Measurements from ENCODE around the gene SETD2.
"Not testable (repeated sequence)": the region's sequence is repeated elsewhere in the genome, so short reads cannot be mapped to it uniquely, and the experiment has no call there.

SETD2 gene, protein sequence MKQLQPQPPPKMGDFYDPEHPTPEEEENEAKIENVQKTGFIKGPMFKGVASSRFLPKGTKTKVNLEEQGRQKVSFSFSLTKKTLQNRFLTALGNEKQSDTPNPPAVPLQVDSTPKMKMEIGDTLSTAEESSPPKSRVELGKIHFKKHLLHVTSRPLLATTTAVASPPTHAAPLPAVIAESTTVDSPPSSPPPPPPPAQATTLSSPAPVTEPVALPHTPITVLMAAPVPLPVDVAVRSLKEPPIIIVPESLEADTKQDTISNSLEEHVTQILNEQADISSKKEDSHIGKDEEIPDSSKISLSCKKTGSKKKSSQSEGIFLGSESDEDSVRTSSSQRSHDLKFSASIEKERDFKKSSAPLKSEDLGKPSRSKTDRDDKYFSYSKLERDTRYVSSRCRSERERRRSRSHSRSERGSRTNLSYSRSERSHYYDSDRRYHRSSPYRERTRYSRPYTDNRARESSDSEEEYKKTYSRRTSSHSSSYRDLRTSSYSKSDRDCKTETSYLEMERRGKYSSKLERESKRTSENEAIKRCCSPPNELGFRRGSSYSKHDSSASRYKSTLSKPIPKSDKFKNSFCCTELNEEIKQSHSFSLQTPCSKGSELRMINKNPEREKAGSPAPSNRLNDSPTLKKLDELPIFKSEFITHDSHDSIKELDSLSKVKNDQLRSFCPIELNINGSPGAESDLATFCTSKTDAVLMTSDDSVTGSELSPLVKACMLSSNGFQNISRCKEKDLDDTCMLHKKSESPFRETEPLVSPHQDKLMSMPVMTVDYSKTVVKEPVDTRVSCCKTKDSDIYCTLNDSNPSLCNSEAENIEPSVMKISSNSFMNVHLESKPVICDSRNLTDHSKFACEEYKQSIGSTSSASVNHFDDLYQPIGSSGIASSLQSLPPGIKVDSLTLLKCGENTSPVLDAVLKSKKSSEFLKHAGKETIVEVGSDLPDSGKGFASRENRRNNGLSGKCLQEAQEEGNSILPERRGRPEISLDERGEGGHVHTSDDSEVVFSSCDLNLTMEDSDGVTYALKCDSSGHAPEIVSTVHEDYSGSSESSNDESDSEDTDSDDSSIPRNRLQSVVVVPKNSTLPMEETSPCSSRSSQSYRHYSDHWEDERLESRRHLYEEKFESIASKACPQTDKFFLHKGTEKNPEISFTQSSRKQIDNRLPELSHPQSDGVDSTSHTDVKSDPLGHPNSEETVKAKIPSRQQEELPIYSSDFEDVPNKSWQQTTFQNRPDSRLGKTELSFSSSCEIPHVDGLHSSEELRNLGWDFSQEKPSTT (N-terminal part only)

GRCh38 chr3:47164007-47164881, at the start of gene SETD2:
Gene SETD2, minus strand, starts transcription at chr3:47164113. Its CDS starts 189 bp downstream, at chr3:47163924.
- intact Hi-C loops (cut with DNase I): loop anchor here (2.0 to 10.0 kb wide), 4 partner anchors 118 to 218 kb away; partner anchors contain the start of genes CCDC12, KIF9, KLHL18 and PTPN23

DNA sequence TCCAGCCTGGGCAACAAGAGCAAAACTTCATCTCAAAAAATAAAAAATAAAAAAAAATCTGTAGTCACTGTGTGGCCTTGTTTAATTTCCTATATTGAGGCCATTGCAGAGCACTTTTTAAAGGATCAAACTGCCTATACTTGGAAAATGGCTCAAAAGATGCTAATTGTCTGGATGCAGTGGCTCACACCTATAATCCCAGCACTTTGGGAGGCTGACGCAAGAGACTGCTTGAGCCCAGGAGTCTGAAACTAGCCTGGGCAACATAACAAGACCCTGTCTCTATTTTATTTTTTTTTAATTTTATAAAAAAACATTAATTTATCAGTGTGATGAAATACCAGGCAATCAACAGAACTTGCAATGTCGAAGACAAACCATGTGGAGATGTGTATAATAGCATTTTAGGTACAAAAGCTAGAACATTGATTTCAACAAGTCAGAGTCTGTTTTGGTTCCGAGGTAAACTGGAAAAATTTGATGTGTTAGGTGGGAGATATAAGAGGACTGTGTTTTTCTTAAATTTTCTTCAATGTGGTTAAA, 47.0 kb upstream of the SETD2 start:
- DNase-seq: no peak
- intact Hi-C loops (cut with DNase I): no loop called here

More at GRCh38 chr3:47164007-47164881, at the start of gene SETD2:
- peak; percentile 80 to 98 (median 94) for DNase-seq

GRCh38 chr3:47206022-47206421, 42.1 kb upstream of the SETD2 start:
- intact Hi-C loops (cut with DNase I); DNase-seq: not testable (repeated sequence)

GRCh38 chr3:47204875-47205274, 41.0 kb upstream of the SETD2 start:
- intact Hi-C loops (cut with DNase I): no loop called here

GRCh38 chr3:47202542-47202941, 38.6 kb upstream of the SETD2 start:
- intact Hi-C loops (cut with DNase I): no loop called here
- no peak for DNase-seq

More at GRCh38 chr3:47204875-47205274, 41.0 kb upstream of the SETD2 start:
- DNase-seq: no peak

GRCh38 chr3:47197287-47197686, 33.4 kb upstream of the SETD2 start:
- intact Hi-C loops (cut with DNase I): no loop called here

DNA sequence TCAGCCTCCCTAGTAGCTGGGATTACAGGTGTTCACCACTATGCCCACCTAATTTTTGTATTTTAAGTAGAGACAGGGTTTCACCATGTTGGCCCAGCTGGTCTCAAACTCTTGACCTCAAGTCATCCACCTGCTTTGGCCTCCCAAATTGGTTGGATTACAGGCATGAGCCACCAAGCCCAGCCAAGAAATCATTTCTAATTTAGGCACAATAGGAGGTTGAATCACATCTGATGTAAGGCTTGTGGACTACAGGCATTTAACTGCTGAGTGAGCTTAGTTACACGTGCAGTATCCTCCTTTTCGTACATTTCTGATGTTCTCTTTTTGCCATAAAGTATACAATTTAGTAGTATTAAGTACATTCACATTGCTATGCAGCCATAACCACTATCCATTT, 31.1 kb upstream of the SETD2 start:
- no peak for DNase-seq
- intact Hi-C loops (cut with DNase I): no loop called here

More at GRCh38 chr3:47197287-47197686, 33.4 kb upstream of the SETD2 start:
- DNase-seq: no peak

- intact Hi-C loops (cut with DNase I): no loop called here
- no peak for DNase-seq
Observed at GRCh38 chr3:47193871-47194859, 30.3 kb upstream of the SETD2 start.

- DNase-seq: no peak
- intact Hi-C loops (cut with DNase I): no loop called here
Observed at GRCh38 chr3:47186285-47186684, 22.4 kb upstream of the SETD2 start.

DNA sequence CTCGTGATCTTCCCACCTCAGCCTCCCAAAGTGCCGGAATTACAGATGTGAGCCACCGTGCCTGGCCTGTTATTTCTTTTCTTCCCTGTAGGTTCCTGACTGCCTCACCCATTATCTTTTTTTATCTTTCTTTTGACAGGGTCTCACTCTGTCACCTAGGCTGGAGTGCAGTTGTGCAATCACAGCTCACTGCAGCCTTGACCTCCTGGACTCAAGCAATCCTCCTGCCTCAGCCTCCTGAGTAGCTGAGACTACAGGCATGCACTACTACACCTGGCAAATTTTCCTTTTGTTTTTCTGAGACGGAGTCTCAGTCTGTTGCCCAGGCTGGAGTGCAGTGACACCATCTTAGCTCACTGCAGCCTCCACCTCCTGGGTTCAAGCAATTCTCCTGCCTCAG, 17.8 kb upstream of the SETD2 start:
- DNase-seq; intact Hi-C loops (cut with DNase I): not testable (repeated sequence)

GRCh38 chr3:47180011-47180410, 16.1 kb upstream of the SETD2 start:
- DNase-seq; intact Hi-C loops (cut with DNase I): not testable (repeated sequence)

- DNase-seq: no peak
- intact Hi-C loops (cut with DNase I): no loop called here
Observed at GRCh38 chr3:47176582-47176981, 12.7 kb upstream of the SETD2 start.

DNA sequence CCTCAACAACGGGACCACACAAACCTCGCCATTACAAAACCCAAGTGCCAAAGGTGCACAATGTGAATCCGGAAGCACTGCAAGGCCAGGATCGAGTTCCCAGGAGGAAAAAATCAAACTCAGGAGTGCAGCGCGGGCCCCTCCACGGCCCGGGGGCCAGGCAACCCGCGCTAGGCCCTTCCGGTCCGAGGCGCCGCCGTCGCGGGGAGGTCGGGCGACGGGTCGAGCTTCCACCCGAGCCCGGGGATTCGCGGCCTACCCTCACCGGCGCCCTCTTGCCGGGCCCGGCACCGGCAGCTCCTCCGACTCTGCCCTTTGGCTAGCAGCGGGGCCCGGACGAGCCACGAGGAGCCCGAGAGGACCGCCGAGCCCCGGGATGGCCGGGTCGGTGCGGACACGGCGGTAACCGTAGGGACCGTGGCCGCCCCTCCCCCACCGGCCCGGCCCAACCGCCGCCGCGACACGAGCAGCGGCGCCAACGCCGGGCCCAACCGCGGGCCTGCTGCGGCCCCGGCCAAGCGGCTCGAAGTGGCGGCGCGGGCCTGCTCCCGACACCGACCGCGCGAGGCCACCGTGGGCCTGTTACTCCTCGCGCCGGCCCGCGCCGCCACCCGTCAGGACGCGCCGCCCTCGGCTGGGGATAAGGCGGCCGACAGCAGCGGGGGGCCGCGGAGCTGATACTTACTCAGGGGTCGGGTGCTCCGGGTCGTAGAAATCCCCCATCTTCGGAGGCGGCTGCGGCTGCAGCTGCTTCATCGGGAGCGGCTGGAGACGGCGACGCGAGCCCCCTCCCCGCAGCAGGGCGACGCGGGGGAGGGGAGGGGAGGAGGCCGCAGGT, 525 bp downstream of the SETD2 start:
- intact Hi-C loops (cut with DNase I): loop anchor here (2.0 to 10.0 kb wide), 4 partner anchors 119 to 219 kb away; partner anchors contain the start of genes CCDC12, KIF9, KLHL18 and PTPN23
- peak in 41 of 42 donors; percentile 9 to 80 (median 58) for DNase-seq

DNA sequence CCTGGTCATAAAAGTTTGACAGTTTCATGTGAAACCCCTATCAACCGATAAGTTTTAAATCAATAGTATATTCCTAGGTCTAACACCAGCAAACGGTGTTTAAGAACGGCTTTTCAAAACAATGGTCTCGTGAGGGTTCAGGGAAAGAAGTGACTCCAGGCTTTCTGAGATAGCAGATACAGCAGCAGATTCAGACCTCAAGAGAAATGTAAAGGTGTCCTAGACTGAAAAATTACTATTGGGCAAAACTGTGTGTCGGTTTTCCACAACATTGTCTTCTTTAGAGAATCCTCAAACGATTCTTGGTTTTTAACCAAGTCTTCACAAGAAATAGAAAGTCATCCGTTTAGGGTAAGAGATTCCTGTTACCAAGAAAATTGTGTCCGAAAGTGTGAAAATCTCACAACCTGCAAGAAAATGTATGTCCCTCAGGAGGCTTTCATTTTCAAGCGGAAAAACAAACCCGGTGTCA, 1.2 kb downstream of the SETD2 start:
- peak in 1 of 42 donors; percentile 12 for DNase-seq
- intact Hi-C loops (cut with DNase I): loop anchor here (5.0 to 10.0 kb wide), 3 partner anchors 120 to 220 kb away; partner anchors contain the start of genes KIF9, KLHL18 and PTPN23

Measured in head of caudate nucleus (tissue), 42 donors.